HCT116 (cell line): Measurements from ENCODE around the gene LRRC9. TPM values are rescaled to one million over a fixed set of nuclear protein-coding genes. Genes with fewer than 3 reads are reported as not detected.

Source experiments
- ATAC-seq: fragments of 200-7000 bp; cut with Tn5 transposase; 2 replicates; pipeline ENCODE4 v1.9.1; 2020; ENCODE audit warnings: mild to moderate bottlenecking, moderate library complexity
- BruUV-seq: library from RNA; stranded (reverse); fragments of 400-500 nt; replicated peaks from 2 replicates; lab custom pipeline; 2021; lab: Mats Ljungman, UMichigan
- CTCF ChIA-PET: fragments of 300-600 bp; sonication (Branson Sonifier 250); formaldehyde crosslinking; loops from one replicate; lab custom pipeline; 2021; ENCODE audit warnings: antibody characterized with exemption; lab: Charles Lee
- POLR2A ChIA-PET: fragments of 300-600, 350-600 bp; sonication (Branson Sonifier 250); formaldehyde crosslinking; loops from one replicate; lab custom pipeline; 2021; ENCODE audit warnings: antibody characterized with exemption; lab: Charles Lee
- RAD21 ChIA-PET, 2 experiments: fragments of 300-600 bp; sonication (Branson Sonifier 250); formaldehyde crosslinking; loops; one replicate each; lab custom pipeline; 2023; ENCODE audit warnings: low total read pairs in 2 of 2; ENCODE audit not compliant: uncharacterized antibody in 2 of 2, unreplicated experiment in 2 of 2, low non-redundant PET in 1 of 2; lab: Charles Lee
- DNase-seq: peaks from one replicate; pipeline ENCODE4 v3.0.0-alpha.2; 2010; ENCODE audit warnings: low read depth, low spot score
- H2AFZ ChIP-seq: fragments of 200-600 bp; shearing (Covaris generic), sonication (generic); 2 replicates; pipeline ENCODE4 v1.6.1; 2017; ENCODE audit warnings: low read depth, mixed run types, mixed read lengths, antibody characterized with exemption, low read length; ENCODE audit not compliant: poor library complexity, severe bottlenecking
- H3K27ac ChIP-seq: 2 replicates; pipeline ENCODE4 v1.5.1; 2012; ENCODE audit warnings: low read depth, low read length
- H3K27me3 ChIP-seq: fragments of 200-600 bp; sonication (generic); 2 replicates; pipeline ENCODE4 v1.6.1; 2016; ENCODE audit warnings: mixed run types, low read length, mixed read lengths; ENCODE audit not compliant: insufficient read depth
- H3K36me3 ChIP-seq, 2 experiments: fragments of 200-500 bp in 1 of 2; fragments of 200-600 bp in 1 of 2; sonication (Bioruptor generic) in 1 of 2; sonication (generic) in 1 of 2; 2 replicates each; pipeline versions ENCODE4 v1.5.1 to v1.6.1; 2014 to 2016; ENCODE audit warnings: low read length in 2 of 2, inconsistent platforms in 1 of 2, mixed read lengths in 1 of 2, mixed run types in 1 of 2; ENCODE audit not compliant: insufficient read depth in 2 of 2, control insufficient read depth in 1 of 2
- H3K4me1 ChIP-seq, 2 experiments: fragments of 200-600 bp in 1 of 2; sonication (generic) in 1 of 2; 2 replicates each; pipeline versions ENCODE4 v1.5.1 to v1.6.1; 2012 to 2017; ENCODE audit warnings: low read length in 2 of 2, inconsistent platforms in 1 of 2, mild to moderate bottlenecking in 1 of 2, mixed read lengths in 1 of 2, mixed run types in 1 of 2, moderate library complexity in 1 of 2; ENCODE audit not compliant: insufficient read depth in 2 of 2, control insufficient read depth in 1 of 2
- H3K4me2 ChIP-seq: fragments of 200-600 bp; sonication (generic); 2 replicates; pipeline ENCODE4 v1.6.1; 2017; ENCODE audit warnings: mixed run types, low read length, mixed read lengths
- H3K4me3 ChIP-seq, 2 experiments: fragments of 200-600 bp in 1 of 2; sonication (generic) in 1 of 2; replicated peaks in 1 of 2; 2 replicates each; pipeline ENCODE4 v1.5.1; 2011 to 2016; ENCODE audit warnings: low read length in 2 of 2, control low read depth in 1 of 2, low read depth in 1 of 2, mild to moderate bottlenecking in 1 of 2, mixed read lengths in 1 of 2, mixed run types in 1 of 2
- H3K79me2 ChIP-seq: fragments of 200-600 bp; sonication (generic); 2 replicates; pipeline ENCODE4 v1.6.1; 2017; ENCODE audit warnings: mild to moderate bottlenecking, mixed run types, low read length, moderate library complexity, mixed read lengths; ENCODE audit not compliant: insufficient read depth
- H3K9ac ChIP-seq: fragments of 200-600 bp; sonication (generic); 2 replicates; pipeline ENCODE4 v1.6.1; 2016; ENCODE audit warnings: low read length, mixed read lengths
- H3K9me2 ChIP-seq: fragments of 200-600 bp; sonication (generic), shearing (Covaris generic); 2 replicates; pipeline ENCODE4 v1.6.1; 2017; ENCODE audit warnings: mixed run types, mild to moderate bottlenecking, moderate library complexity; ENCODE audit not compliant: insufficient read depth
- H3K9me3 ChIP-seq, 2 experiments: fragments of 200-500 bp in 1 of 2; fragments of 200-600 bp in 1 of 2; sonication (Bioruptor generic) in 1 of 2; sonication (generic) in 1 of 2; 2 replicates each; pipeline ENCODE4 v1.6.1; 2014 to 2017; ENCODE audit warnings: low read length in 2 of 2, mixed read lengths in 2 of 2, inconsistent platforms in 1 of 2, low read depth in 1 of 2, mild to moderate bottlenecking in 1 of 2, mixed run types in 1 of 2, moderate library complexity in 1 of 2; ENCODE audit not compliant: control insufficient read depth in 1 of 2, insufficient read depth in 1 of 2
- H4K20me1 ChIP-seq: fragments of 200-600 bp; sonication (generic), shearing (Covaris generic); 2 replicates; pipeline ENCODE4 v1.6.1; 2017; ENCODE audit warnings: mixed run types, mild to moderate bottlenecking, moderate library complexity; ENCODE audit not compliant: insufficient read depth
- JUND ChIP-seq: IDR thresholded peaks from 2 replicates; pipeline ENCODE4 v1.6.1; 2012
- POLR2A ChIP-seq: IDR thresholded peaks from 2 replicates; pipeline ENCODE4 v1.7.0; 2011; ENCODE audit warnings: borderline replicate concordance; ENCODE audit not compliant: insufficient read depth, insufficient read length; ENCODE audit errors: extremely low read depth
- SIN3A ChIP-seq: IDR thresholded peaks from 2 replicates; pipeline ENCODE4 v1.6.1; 2012; ENCODE audit warnings: low read depth
- ZNF274 ChIP-seq: fragments of 200-500 bp; sonication (Bioruptor generic); IDR thresholded peaks from 2 replicates; pipeline ENCODE4 v1.6.1; 2014; ENCODE audit warnings: mild to moderate bottlenecking, low read depth, low read length, inconsistent platforms
- intact Hi-C: fragments of 100-400 bp; cut with micrococcal nuclease; formaldehyde crosslinking; loops from 2 replicates; pipeline ENCODE4 v1.10.0; 2022
- total RNA-seq: library from RNA; stranded (reverse); gene quantifications from one replicate; pipeline ENCODE4 v1.2.1, GENCODE V29; 2021; ENCODE audit not compliant: unreplicated experiment
- TF ChIP-seq, protein P1 (sequence below): IDR thresholded peaks from 2 replicates; pipeline ENCODE4 v1.6.1; 2012
- TF ChIP-seq, protein P2 (sequence below): IDR thresholded peaks from 2 replicates; pipeline ENCODE4 v1.6.1; 2011; ENCODE audit warnings: mild to moderate bottlenecking, low read length, moderate library complexity; ENCODE audit not compliant: insufficient replicate concordance; ENCODE audit errors: extremely low read depth

The LRRC9 gene
- total RNA-seq, 1 experiment from 2014 or later = not detected

DNA sequence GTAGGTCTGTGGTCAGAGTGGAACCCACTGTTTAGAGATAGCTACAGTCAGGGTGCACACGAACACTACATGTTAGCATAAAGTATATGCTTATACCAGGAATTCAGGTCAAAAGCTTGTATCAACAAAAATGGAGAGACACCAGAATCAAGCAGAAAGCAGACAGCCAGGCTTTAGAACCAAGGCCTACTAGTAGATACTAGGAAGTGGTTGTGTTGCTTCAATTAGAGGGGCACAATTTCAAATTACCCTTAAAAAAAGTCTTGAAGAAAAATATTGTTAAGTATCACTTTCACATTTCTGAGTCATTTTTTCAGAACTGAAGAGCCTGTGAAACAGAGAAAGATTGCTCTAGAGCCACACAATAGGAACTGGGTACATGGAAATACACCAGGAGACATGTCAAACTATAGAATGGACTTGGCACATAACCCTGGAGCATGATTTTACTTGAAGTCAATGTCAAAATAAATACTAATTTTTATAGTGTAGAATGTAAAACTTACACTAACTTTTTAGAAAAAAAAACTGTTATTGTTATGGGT lies 41.6 kb downstream of the LRRC9 start:
- Histone ChIP-seq H3K4me3 (no peak overlapping the region), H3K4me1 (peaks cover 0 to 4% of the 10 kb centered on the region in 2 experiments; a peak in 1 of 4 replicates), H3K9ac (no peak overlapping the region), H3K27me3 (no peaks in the 10 kb centered on the region), H3K9me3 (no peaks in the 10 kb centered on the region), H3K9me2 (no peaks in the 10 kb centered on the region), H2AFZ (no peak overlapping the region), H3K79me2 (no peaks in the 10 kb centered on the region), H3K27ac (no peak overlapping the region), H4K20me1 (no peaks in the 10 kb centered on the region), H3K36me3 (no peaks in the 10 kb centered on the region), H3K4me2 (no peak overlapping the region)
- RAD21 ChIA-PET = no interaction called here
- intact Hi-C loops = loop anchor here (10.0 kb wide), 1 partner anchor 1293 kb away; no protein-coding TSS in a partner anchor
- no peak for DNase-seq
- CTCF ChIA-PET = no interaction called here
- no peak for ATAC-seq
- POLR2A ChIA-PET = no interaction called here
- TF ChIP-seq, protein P1, sequence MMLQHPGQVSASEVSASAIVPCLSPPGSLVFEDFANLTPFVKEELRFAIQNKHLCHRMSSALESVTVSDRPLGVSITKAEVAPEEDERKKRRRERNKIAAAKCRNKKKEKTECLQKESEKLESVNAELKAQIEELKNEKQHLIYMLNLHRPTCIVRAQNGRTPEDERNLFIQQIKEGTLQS = no peak
- TF ChIP-seq POLR2A (no peak), JUND (no peak), SIN3A (no peak), ZNF274 (no peak)
- TF ChIP-seq, protein P2, sequence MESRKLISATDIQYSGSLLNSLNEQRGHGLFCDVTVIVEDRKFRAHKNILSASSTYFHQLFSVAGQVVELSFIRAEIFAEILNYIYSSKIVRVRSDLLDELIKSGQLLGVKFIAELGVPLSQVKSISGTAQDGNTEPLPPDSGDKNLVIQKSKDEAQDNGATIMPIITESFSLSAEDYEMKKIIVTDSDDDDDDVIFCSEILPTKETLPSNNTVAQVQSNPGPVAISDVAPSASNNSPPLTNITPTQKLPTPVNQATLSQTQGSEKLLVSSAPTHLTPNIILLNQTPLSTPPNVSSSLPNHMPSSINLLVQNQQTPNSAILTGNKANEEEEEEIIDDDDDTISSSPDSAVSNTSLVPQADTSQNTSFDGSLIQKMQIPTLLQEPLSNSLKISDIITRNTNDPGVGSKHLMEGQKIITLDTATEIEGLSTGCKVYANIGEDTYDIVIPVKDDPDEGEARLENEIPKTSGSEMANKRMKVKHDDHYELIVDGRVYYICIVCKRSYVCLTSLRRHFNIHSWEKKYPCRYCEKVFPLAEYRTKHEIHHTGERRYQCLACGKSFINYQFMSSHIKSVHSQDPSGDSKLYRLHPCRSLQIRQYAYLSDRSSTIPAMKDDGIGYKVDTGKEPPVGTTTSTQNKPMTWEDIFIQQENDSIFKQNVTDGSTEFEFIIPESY = no peak
- no TSS peak for BruUV-seq
